Dendritic cell treated with granulocyte-macrophage colony-stimulating factor and Interleukin-4, amounts not matched to agents 40 ng/mL and 50 ng/mL, for 4 days (primary cell): Measurements from ENCODE around the gene ICA1.

Experiments used
- H3K27ac Mint-ChIP-seq: one replicate; pipeline ENCODE4 v1.8.0; 2022; ENCODE audit warnings: mild to moderate bottlenecking, mixed read lengths
- H3K27me3 Mint-ChIP-seq: one replicate; pipeline ENCODE4 v1.8.0; 2022; ENCODE audit warnings: mild to moderate bottlenecking, mixed read lengths
- H3K36me3 Mint-ChIP-seq: one replicate; pipeline ENCODE4 v1.8.0; 2022; ENCODE audit warnings: low read depth, mixed read lengths
- H3K4me1 Mint-ChIP-seq: one replicate; pipeline ENCODE4 v1.8.0; 2022; ENCODE audit warnings: low read depth, mixed read lengths
- H3K4me3 Mint-ChIP-seq: one replicate; pipeline ENCODE4 v1.8.0; 2022; ENCODE audit warnings: mild to moderate bottlenecking, moderate library complexity, mixed read lengths
- H3K9me3 Mint-ChIP-seq: one replicate; pipeline ENCODE4 v1.8.0; 2022; ENCODE audit warnings: mixed read lengths
- intact Hi-C: fragments of 100-400 bp; cut with micrococcal nuclease; formaldehyde crosslinking; loops from one replicate; pipeline ENCODE4 v1.15.0; 2022

The ICA1 gene

GRCh38 chr7:8160779-8161345 is 101.1 kb downstream of the ICA1 start:
- intact Hi-C loops = no loop called here
- no peaks in the 10 kb centered on the region for H3K9me3 Mint-ChIP-seq
- no peak overlapping the region for H3K27ac Mint-ChIP-seq
- H3K4me3 Mint-ChIP-seq = no peak overlapping the region
- no peaks in the 10 kb centered on the region for H3K36me3 Mint-ChIP-seq
- peaks cover 11% of the 10 kb centered on the region for H3K4me1 Mint-ChIP-seq
- no peaks in the 10 kb centered on the region for H3K27me3 Mint-ChIP-seq

DNA sequence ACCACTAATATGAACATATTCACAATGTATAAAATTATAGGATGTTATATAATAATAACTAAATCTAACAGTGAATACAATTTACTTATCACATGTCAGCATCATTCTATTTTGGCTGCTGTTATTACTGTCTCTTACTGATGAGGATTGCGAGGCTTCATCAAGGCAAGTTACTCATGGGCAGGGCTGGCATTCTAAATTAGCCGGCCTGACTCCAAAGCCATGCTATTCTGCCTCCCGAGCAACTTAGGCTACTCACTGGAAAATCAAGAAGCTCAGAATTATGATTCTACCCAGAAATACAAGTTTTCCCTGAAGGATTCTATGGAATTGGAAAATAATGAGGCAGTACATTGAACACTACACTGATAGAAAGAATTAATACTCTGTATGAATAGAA is 101.7 kb downstream of the ICA1 start:
- Mint-ChIP-seq H3K27me3 (no peaks in the 10 kb centered on the region), H3K9me3 (no peaks in the 10 kb centered on the region), H3K4me1 (peaks cover 11% of the 10 kb centered on the region), H3K27ac (no peak overlapping the region), H3K36me3 (no peaks in the 10 kb centered on the region), H3K4me3 (no peak overlapping the region)
- intact Hi-C loops = no loop called here

DNA sequence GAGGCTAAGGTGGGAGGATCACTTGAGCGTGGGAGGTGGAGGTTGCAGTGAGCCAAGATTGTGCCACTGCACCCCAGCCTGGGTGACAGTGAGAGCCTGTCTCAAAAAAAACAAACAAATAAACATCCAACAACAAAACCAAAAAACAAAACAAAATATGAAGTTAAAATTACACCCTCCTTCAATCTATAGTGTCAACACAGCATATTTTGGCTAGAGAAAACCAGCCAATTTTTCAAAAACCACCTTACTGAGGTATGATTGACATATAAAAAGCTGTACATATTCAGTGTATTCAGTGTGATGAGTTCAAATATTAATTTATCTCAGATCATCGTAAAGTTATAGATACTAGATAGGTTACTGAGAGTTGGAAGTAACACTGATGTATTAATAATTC is 102.4 kb downstream of the ICA1 start:
- Mint-ChIP-seq H3K27ac (no peak overlapping the region), H3K9me3 (no peaks in the 10 kb centered on the region), H3K27me3 (no peaks in the 10 kb centered on the region), H3K4me1 (peaks cover 11% of the 10 kb centered on the region), H3K4me3 (no peak overlapping the region), H3K36me3 (no peaks in the 10 kb centered on the region)
- intact Hi-C loops = no loop called here

DNA sequence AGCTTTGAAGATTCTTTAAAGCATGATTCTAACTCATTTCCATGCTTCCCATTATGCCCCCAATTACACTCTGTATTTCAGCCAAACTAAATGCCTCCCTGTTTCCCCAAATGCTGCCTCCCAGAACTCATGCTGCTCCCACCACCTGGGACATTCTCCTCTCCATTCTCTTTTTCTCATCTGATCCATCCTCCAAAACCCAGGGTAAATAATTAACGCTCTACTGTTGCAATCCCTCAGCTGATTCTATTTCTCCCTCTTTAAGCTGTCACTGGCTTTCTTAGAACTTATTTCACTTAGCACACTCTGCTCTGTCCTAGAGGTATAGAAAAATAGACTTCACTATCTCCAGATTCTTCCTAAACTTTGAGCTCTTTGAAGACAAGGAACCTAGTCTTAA is 104.7 kb downstream of the ICA1 start:
- intact Hi-C loops = no loop called here
- Mint-ChIP-seq H3K9me3 (no peaks in the 10 kb centered on the region), H3K27me3 (no peaks in the 10 kb centered on the region), H3K4me1 (peaks cover 11% of the 10 kb centered on the region), H3K27ac (no peak overlapping the region), H3K36me3 (no peaks in the 10 kb centered on the region), H3K4me3 (no peak overlapping the region)

DNA sequence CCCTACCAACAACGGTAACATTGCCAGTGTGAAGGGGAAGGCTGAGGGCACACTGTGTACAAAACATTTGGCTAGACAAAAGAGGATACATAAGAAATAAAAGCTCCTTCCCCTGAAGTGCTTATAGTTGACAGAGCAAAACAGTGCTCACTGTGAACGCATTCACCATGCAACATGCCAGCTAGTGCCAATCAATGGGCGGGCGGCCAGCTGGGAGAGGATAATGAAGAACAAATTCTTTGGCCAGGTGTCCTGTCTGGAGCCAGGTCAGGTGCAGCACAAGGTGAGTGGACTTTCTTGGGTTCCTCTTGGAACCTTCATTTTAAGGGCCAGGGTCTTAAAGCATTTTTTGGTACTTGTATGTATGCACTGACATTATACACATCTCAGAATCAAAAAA is 106.1 kb downstream of the ICA1 start:
- Mint-ChIP-seq H3K36me3 (no peaks in the 10 kb centered on the region), H3K4me3 (no peak overlapping the region), H3K9me3 (no peaks in the 10 kb centered on the region), H3K4me1 (peaks cover 4% of the 10 kb centered on the region), H3K27ac (no peak overlapping the region), H3K27me3 (no peaks in the 10 kb centered on the region)
- intact Hi-C loops = no loop called here

DNA sequence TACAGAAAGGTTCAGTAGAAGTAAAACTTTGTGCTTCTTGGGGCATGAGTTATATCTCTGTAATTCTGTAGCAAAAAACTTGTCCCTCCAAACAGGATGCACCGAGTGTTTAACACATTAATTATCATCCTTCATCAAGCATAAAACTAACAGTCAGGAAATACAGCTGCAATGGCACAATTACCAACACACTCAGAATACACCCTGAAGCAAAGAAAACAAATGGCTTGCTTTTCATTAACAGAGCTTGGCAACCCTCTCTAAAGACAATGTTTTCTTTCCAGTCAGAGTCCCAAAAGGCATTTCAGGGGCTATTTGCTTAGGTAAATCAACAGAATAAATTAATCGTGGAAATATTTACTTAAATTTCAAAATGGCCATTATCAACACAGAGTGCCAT is 107.7 kb downstream of the ICA1 start:
- no peak overlapping the region for H3K4me3 Mint-ChIP-seq
- no peaks in the 10 kb centered on the region for H3K36me3 Mint-ChIP-seq
- no peaks in the 10 kb centered on the region for H3K27me3 Mint-ChIP-seq
- peaks cover 7% of the 10 kb centered on the region for H3K4me1 Mint-ChIP-seq
- no peaks in the 10 kb centered on the region for H3K9me3 Mint-ChIP-seq
- no peak overlapping the region for H3K27ac Mint-ChIP-seq
- intact Hi-C loops = no loop called here

DNA sequence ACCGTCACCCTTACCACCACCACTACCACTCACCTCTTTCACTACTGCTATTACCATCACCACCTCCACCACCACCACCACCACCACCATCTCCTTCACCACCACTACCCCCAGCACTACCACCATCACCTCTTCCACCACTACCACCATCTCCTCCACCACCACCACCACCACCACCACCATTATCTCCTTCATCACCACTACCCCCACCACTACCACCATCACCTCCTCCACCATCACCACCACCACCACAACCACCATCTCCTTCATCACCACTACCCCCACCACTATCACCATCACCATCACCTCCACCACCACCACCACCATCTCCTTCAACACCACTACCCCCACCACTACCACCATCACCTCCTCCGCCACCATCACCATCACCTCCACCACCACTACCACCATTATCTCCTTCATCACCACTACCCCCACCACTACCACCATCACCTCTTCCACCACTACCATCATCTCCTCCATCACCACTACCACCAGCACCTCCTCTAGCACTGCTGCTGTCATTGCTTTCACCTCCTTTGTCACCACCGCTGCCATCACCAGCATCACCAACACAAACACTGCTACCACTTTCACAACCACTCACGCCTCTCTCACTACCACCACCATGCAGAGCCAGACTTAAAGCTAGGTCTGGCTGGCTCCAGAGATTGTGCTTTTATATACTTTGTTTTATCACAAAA is 109.3 kb downstream of the ICA1 start:
- H3K27ac Mint-ChIP-seq = no peak overlapping the region
- H3K4me1 Mint-ChIP-seq = peaks cover 12% of the 10 kb centered on the region
- H3K9me3 Mint-ChIP-seq = no peaks in the 10 kb centered on the region
- H3K27me3 Mint-ChIP-seq = no peaks in the 10 kb centered on the region
- intact Hi-C loops = no loop called here
- H3K36me3 Mint-ChIP-seq = no peaks in the 10 kb centered on the region
- H3K4me3 Mint-ChIP-seq = no peak overlapping the region

DNA sequence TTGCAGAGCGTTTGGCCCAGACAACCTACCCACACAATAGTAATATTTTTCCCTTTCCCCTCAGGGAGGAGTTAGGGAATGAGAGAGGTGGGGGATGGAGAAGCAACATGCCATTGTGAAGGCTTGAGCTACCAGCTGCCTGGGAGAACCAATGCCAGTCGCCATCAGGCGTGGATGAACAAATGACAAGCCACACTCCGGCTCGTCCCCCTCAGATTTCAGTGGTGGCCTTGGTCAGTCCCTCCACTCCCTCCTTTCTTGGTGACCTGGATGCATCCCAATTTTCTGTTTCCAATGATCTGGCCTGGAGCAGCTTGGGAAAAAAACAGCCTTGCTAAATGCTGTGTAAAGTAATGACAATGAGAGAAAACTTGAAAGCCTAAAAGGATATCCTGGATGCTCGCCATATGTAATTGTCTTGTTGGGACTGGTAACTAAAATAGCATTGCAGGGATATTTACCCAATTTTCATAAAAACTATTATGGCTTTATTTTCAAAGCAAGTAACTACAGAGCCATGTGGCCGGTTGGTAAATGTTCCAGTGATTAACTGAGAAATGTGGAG is 110.7 kb downstream of the ICA1 start:
- no peak overlapping the region for H3K4me3 Mint-ChIP-seq
- H3K4me1 Mint-ChIP-seq = peaks cover 12% of the 10 kb centered on the region
- no peak overlapping the region for H3K27ac Mint-ChIP-seq
- H3K9me3 Mint-ChIP-seq = no peaks in the 10 kb centered on the region
- H3K27me3 Mint-ChIP-seq = no peaks in the 10 kb centered on the region
- intact Hi-C loops = no loop called here
- no peaks in the 10 kb centered on the region for H3K36me3 Mint-ChIP-seq

DNA sequence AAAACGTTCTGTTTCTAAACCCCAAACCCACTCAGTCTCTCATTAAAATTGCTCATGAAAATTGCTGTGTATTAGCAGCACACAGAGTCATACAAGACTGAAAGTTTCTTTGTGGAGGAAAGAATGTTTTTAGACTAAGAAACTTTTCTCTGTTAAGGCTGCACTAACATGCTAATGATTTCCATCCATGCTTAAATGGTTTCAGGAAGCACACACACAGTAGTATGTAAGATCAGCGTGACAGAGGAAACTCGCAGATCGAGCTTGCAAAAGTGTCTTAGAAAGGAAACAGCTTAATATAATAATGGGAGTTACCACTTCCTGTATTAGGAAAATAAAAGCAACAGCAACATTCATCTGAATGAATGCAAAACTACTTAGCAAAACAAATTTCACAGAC is 112.7 kb downstream of the ICA1 start:
- Mint-ChIP-seq H3K36me3 (no peaks in the 10 kb centered on the region), H3K27me3 (no peaks in the 10 kb centered on the region), H3K9me3 (no peaks in the 10 kb centered on the region), H3K4me3 (no peak overlapping the region), H3K27ac (no peak overlapping the region), H3K4me1 (peaks cover 17% of the 10 kb centered on the region)
- intact Hi-C loops = no loop called here

DNA sequence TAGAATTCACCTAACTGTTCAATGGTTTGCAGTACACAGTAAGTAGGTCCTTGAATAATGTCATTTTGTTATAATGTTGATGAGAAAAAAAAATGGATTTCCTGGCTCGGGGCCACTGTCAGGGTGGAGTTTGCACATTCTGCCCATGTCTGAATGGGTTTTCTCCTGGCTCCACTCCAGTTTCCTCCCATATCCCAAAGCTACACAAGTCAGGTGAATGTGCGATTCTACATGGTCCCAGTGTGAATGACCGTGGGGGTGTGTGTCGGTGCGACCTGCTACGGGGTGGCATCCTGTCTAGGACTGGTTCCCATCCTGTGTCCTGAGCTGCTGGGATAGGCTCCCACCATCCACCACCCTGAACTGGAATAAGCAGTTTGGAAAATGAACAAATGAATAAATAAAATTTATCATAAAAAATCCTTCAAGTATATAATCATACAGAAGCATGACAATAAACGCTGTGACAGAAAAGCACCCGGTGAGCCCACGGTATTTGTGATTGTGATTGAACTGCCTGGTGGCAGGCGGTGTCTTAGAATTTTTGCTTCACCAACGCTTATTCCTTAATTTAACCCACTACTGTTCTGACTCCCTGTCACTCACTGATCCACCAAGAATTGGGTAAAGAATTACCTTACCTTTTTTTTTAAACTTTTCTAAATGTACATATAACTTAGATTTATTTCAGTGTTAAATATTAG is 114.1 kb downstream of the ICA1 start:
- intact Hi-C loops = no loop called here
- Mint-ChIP-seq H3K4me3 (no peak overlapping the region), H3K9me3 (no peaks in the 10 kb centered on the region), H3K27ac (no peak overlapping the region), H3K4me1 (peaks cover 17% of the 10 kb centered on the region), H3K27me3 (no peaks in the 10 kb centered on the region), H3K36me3 (no peaks in the 10 kb centered on the region)

DNA sequence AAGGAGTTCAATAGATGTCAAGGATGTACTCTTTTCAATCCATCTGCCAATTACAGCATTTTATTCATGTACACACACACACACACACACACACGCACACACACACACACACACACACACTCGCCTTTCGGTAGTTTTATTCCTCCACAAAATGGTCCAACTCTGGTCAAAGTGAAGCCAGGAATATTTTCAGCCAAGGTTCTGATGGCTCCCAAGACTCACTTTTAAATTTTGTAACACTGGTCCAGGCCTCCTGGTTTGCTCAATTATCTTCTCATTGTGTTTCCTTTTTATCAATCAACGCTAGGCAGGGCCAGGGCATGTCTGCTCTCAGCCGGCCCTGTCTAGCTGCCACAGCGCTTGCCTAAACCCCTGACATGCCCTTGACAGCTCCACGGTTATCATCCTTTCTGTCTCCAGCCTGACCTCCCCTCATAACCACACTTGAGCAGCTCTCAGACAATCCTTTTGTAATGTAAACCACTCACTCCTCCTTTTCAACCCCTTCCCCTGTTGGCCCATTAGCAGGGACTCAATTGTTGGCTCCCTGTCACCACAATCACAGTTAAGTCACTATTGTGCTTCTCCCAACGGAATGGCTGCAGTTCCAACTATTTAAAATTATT is 115.1 kb downstream of the ICA1 start:
- no peak overlapping the region for H3K27ac Mint-ChIP-seq
- peaks cover 17% of the 10 kb centered on the region for H3K4me1 Mint-ChIP-seq

GRCh38 chr7:8146106-8146787 is 115.7 kb downstream of the ICA1 start:
- Mint-ChIP-seq H3K4me3 (no peak overlapping the region), H3K9me3 (no peaks in the 10 kb centered on the region), H3K4me1 (peaks cover 17% of the 10 kb centered on the region), H3K27me3 (no peaks in the 10 kb centered on the region), H3K27ac (no peak overlapping the region), H3K36me3 (no peaks in the 10 kb centered on the region)
- intact Hi-C loops = no loop called here

More for the DNA sequence above, 115.1 kb downstream of the ICA1 start:
- intact Hi-C loops = no loop called here
- H3K9me3 Mint-ChIP-seq = no peaks in the 10 kb centered on the region
- H3K36me3 Mint-ChIP-seq = no peaks in the 10 kb centered on the region
- no peak overlapping the region for H3K4me3 Mint-ChIP-seq
- H3K27me3 Mint-ChIP-seq = no peaks in the 10 kb centered on the region

- Mint-ChIP-seq H3K4me3 (no peak overlapping the region), H3K27me3 (no peaks in the 10 kb centered on the region), H3K27ac (no peak overlapping the region), H3K9me3 (no peaks in the 10 kb centered on the region), H3K36me3 (no peaks in the 10 kb centered on the region), H3K4me1 (peaks cover 10% of the 10 kb centered on the region)
- intact Hi-C loops = no loop called here
Measured at GRCh38 chr7:8144856-8145255, 117.1 kb downstream of the ICA1 start.
